ENCODE results near the gene NR2E1. TPM values are rescaled to one million over a fixed set of nuclear protein-coding genes. Genes with fewer than 3 reads are reported as not detected.

Gene NR2E1
- total RNA-seq, 1 experiment from 2014 or later: not detected

DNA sequence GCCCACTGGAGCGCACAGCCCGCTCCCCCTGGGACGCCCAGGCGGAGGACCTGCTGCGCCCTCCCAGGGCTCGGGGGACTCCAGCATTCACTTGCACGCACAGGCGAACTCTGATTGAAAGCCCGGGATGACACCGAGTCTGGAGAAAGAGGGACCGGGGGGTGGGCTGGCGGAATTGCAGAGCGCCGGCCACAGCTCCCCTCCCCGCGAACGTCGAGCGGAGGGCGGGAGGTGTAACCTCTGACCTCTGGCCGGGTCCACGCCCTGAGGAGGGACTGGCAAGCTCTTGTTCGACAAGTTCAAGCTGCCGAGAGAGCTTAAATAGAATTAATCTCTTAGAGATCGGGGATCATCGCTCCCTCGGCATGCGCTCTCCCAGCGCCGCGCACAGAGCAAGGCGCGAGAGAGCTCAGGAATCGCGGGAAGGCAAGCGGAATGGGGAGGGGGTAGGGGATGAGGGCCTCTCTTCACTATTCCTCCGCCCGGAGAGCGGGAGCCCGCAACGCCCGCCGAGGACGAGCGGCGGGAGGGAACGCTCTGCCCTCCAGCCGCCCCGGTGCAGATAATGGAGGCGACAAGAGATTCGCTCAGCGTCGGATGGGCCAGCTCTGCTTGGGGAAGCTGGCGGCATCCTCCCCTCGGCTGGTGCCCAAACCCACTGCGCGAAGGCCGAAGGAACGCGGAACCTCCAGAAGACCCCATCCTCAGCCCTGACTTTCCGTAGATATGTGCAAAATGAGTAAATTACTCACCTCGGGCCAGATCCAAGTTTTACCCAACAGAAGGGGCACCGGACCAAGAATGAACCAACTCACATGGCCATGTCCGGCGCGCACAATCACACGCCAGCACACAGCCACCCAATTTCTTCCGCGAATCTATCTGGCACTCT lies 761 bp upstream of the NR2E1 start (continued):
- TF ChIP-seq, protein P1, sequence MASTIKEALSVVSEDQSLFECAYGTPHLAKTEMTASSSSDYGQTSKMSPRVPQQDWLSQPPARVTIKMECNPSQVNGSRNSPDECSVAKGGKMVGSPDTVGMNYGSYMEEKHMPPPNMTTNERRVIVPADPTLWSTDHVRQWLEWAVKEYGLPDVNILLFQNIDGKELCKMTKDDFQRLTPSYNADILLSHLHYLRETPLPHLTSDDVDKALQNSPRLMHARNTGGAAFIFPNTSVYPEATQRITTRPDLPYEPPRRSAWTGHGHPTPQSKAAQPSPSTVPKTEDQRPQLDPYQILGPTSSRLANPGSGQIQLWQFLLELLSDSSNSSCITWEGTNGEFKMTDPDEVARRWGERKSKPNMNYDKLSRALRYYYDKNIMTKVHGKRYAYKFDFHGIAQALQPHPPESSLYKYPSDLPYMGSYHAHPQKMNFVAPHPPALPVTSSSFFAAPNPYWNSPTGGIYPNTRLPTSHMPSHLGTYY (CRISPR knock-in tag; IDR thresholded peaks at IDR 0.05): no peak
- TF ChIP-seq MYBL2 (CRISPR knock-in tag; IDR thresholded peaks at IDR 0.05): 0 out of 2 replicates have a peak, but pooled peaks have one; percentile 33
- TF ChIP-seq JAZF1 (CRISPR knock-in tag; IDR thresholded peaks at IDR 0.05): no peak
- TF ChIP-seq, protein P2, sequence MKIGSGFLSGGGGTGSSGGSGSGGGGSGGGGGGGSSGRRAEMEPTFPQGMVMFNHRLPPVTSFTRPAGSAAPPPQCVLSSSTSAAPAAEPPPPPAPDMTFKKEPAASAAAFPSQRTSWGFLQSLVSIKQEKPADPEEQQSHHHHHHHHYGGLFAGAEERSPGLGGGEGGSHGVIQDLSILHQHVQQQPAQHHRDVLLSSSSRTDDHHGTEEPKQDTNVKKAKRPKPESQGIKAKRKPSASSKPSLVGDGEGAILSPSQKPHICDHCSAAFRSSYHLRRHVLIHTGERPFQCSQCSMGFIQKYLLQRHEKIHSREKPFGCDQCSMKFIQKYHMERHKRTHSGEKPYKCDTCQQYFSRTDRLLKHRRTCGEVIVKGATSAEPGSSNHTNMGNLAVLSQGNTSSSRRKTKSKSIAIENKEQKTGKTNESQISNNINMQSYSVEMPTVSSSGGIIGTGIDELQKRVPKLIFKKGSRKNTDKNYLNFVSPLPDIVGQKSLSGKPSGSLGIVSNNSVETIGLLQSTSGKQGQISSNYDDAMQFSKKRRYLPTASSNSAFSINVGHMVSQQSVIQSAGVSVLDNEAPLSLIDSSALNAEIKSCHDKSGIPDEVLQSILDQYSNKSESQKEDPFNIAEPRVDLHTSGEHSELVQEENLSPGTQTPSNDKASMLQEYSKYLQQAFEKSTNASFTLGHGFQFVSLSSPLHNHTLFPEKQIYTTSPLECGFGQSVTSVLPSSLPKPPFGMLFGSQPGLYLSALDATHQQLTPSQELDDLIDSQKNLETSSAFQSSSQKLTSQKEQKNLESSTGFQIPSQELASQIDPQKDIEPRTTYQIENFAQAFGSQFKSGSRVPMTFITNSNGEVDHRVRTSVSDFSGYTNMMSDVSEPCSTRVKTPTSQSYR (CRISPR knock-in tag; IDR thresholded peaks at IDR 0.05): no peak
- TF ChIP-seq TEAD4 (CRISPR knock-in tag; IDR thresholded peaks at IDR 0.05): no peak
- TF ChIP-seq HMGXB4 (CRISPR knock-in tag; IDR thresholded peaks at IDR 0.05): peak; percentile 19; the same call in 1 of the 2 replicates
- TF ChIP-seq, protein P3, sequence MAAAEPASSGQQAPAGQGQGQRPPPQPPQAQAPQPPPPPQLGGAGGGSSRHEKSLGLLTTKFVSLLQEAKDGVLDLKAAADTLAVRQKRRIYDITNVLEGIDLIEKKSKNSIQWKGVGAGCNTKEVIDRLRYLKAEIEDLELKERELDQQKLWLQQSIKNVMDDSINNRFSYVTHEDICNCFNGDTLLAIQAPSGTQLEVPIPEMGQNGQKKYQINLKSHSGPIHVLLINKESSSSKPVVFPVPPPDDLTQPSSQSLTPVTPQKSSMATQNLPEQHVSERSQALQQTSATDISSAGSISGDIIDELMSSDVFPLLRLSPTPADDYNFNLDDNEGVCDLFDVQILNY (CRISPR knock-in tag; IDR thresholded peaks at IDR 0.05): 0 out of 2 replicates have a peak, but pooled peaks have one; percentile 41
- no peak for TF ChIP-seq MLX (CRISPR knock-in tag; IDR thresholded peaks at IDR 0.05)
- no peak for TF ChIP-seq CREB1 (CRISPR knock-in tag; IDR thresholded peaks at IDR 0.05)

DNA sequence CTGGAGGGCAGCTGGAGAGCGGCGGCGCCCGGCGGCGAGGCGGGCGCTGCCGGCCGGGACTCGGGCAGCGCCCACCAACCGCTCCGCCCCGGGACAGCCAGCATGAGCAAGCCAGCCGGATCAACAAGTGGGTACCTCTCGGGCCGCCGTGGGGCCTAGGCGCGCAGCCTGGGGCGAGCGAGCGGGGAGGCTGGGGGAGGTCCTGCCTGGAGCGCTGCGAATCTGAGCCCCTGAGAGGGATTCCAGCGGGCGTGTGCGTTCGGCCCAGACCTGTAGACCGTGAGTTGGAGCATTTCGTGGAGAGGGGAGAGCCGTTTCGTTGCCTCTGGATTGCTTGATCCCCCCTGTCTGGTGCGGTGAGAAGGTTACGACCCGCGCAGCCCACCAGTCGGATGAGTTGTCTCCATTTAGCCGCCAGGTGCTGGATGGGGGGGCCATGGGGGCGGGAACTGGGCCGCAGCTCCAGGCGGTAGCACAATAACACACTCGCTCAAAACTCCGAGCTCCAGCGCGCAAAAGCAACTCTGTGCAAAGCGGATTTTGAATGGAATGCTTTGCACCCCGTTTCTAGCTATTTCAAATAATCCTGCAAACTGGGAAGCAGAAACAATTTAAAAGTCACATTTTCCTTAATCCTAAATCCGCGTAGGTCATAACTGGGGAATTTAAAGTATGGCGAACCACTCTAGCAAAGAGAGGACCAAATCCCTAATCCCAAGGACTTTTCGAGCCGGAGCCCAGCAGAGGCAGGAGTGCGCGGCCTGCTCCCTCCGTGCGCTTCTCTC lies 1.0 kb downstream of the NR2E1 start:
- Mint-ChIP-seq H3K27me3 (ENCODE audit: low read depth) (peaks cover 100% of the 10 kb centered on the region), H3K27ac (no peak overlapping the region)

More for the DNA sequence above, 1.0 kb downstream of the NR2E1 start:
- Mint-ChIP-seq H3K4me1 (peaks cover 61% of the 10 kb centered on the region), H3K4me3 (peak overlapping the region; percentile 59), H3K9me3 (no peaks in the 10 kb centered on the region), H3K36me3 (0 out of 2 replicates have a peak, but pooled peaks cover 3% of the 10 kb centered on the region)
- ChIA-PET POLR2A (no interaction called here), CTCF (interaction anchor here (1.6 to 7.3 kb wide), 2 partner anchors 9 to 53 kb away, joined by 5 to 42 read pairs; no protein-coding TSS in a partner anchor)
- DNase-seq (ENCODE audit: low spot score) (peak; percentile 38), ATAC-seq (no peak)
- TF ChIP-seq NFE2L1 (CRISPR knock-in tag; IDR thresholded peaks at IDR 0.05) (no peak), GABPB1 (CRISPR knock-in tag; IDR thresholded peaks at IDR 0.05) (no peak), ZNF512 (CRISPR knock-in tag; IDR thresholded peaks at IDR 0.05; ENCODE audit: borderline replicate concordance) (no peak), JUN (CRISPR knock-in tag; IDR thresholded peaks at IDR 0.05) (no peak), SMAD3 (CRISPR knock-in tag; IDR thresholded peaks at IDR 0.05; ENCODE audit: borderline replicate concordance) (no peak), JAZF1 (CRISPR knock-in tag; IDR thresholded peaks at IDR 0.05) (no peak), NFATC4 (CRISPR knock-in tag; IDR thresholded peaks at IDR 0.05) (no peak)

Measured in WTC11 (cell line).